Measurements from ENCODE around the gene PIGT. TPM values are rescaled to one million over a fixed set of nuclear protein-coding genes. Genes with fewer than 3 reads are reported as not detected.

Gene PIGT
- polyA plus RNA-seq, 3 donors: 49.2 to 87.6 (median 59.7) TPM

- Histone ChIP-seq H3K9ac (ENCODE audit: insufficient read depth, low read length, poor library complexity, severe bottlenecking) (no peak overlapping the region), H3K4me3 (replicated peaks in 1 of 3; ENCODE audit: low read depth in 2 of 3, low read length in 3 of 3) (no peak overlapping the region), H3K4me2 (replicated peaks; ENCODE audit: extremely low read depth, low read length, poor library complexity, severe bottlenecking) (no peak overlapping the region), H3K4me1 (ENCODE audit: control insufficient read depth in 1 of 2, insufficient read depth in 2 of 2, low read length in 2 of 2) (no peaks in the 10 kb centered on the region), H3K27ac (ENCODE audit: low read depth in 1 of 2, low read length in 2 of 2) (no peak overlapping the region), H4K20me1 (ENCODE audit: insufficient read depth, low read length) (no peaks in the 10 kb centered on the region), H3K79me2 (ENCODE audit: insufficient read depth, low read length) (no peaks in the 10 kb centered on the region), H3K36me3 (replicated peaks in 1 of 2; ENCODE audit: control insufficient read depth in 1 of 2, insufficient read depth in 2 of 2, low read length in 2 of 2) (no peaks in the 10 kb centered on the region), H2AFZ (ENCODE audit: insufficient read depth, low read depth, low read length, poor library complexity, severe bottlenecking) (no peak overlapping the region), H3K9me3 (replicated peaks in 1 of 2; ENCODE audit: control insufficient read depth in 1 of 2, insufficient read depth in 1 of 2, low read length in 2 of 2) (no peaks in the 10 kb centered on the region), H3K27me3 (ENCODE audit: control insufficient read depth in 2 of 2, insufficient read depth in 2 of 2, low read length in 2 of 2) (no peaks in the 10 kb centered on the region)
- TF ChIP-seq, protein P1, sequence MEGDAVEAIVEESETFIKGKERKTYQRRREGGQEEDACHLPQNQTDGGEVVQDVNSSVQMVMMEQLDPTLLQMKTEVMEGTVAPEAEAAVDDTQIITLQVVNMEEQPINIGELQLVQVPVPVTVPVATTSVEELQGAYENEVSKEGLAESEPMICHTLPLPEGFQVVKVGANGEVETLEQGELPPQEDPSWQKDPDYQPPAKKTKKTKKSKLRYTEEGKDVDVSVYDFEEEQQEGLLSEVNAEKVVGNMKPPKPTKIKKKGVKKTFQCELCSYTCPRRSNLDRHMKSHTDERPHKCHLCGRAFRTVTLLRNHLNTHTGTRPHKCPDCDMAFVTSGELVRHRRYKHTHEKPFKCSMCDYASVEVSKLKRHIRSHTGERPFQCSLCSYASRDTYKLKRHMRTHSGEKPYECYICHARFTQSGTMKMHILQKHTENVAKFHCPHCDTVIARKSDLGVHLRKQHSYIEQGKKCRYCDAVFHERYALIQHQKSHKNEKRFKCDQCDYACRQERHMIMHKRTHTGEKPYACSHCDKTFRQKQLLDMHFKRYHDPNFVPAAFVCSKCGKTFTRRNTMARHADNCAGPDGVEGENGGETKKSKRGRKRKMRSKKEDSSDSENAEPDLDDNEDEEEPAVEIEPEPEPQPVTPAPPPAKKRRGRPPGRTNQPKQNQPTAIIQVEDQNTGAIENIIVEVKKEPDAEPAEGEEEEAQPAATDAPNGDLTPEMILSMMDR (IDR thresholded peaks at IDR 0.05): no peak
- Mint-ChIP-seq H3K36me3 (no peaks in the 10 kb centered on the region), H3K4me3 (no peak overlapping the region), H3K27me3 (ENCODE audit: low read depth in 3 of 3) (peaks cover 2 to 10% (median 3%) of the 10 kb centered on the region in 3 donors), H3K27ac (no peak overlapping the region), H3K4me1 (peaks cover 2% of the 10 kb centered on the region), H3K9me3 (peaks cover 0 to 1% (median 0%) of the 10 kb centered on the region in 7 donors)
- DNase-seq: no peak
- no CpG with 5 or more reads among the region's 3 CpGs for WGBS (ENCODE audit: insufficient coverage)
- intact Hi-C loops (cut with micrococcal nuclease): no loop called here
Measured at GRCh38 chr20:45392733-45393132, 23.2 kb upstream of the PIGT start.

DNA sequence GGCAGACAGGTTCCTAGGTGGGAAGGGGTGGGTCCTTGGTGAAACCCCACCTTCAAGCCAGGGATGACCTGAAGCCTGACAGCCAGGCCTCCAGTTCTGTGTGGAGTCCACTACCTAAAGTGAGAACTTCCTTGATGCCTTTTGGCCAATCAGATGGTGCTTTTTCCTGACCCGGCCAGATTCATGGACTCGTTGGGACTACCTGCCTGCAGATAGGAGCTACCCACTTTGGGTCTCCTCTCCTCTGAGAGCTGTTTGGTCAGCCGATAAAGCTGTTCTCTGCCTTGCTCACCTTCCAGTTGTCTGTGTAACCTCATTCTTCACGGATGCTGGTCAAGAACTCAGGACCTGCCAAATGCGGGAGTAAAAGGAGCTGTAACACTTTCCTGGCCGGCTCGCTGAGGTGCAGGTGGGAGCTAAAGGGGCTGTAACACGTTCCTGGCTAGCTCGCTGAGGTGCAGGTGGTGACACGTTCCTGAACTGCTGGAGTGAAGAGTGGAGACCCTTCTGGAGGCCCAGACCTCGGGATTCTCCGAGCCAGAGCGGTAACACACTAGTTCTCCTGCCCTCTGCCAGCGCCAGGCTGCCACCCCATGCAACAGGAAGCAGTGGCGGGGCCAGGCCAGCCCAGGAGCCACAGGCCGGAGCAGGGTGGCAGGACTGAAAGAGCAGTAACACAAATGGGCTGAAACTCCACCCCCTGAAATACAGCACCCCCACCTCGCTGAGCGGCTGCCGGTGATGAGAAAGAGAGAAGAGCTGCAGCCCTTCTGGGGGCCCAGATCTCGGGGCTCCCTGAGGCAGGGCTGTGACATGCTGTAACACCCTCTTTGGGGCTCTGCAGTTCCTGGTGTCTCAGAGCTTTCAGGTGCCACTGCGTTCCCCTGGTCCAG is 21.5 kb upstream of the PIGT start:
- no peak overlapping the region for H3K4me3 Mint-ChIP-seq
- H3K27ac ChIP-seq (ENCODE audit: low read depth in 1 of 2, low read length in 2 of 2): no peak overlapping the region
- DNase-seq: no peak
- H3K36me3 ChIP-seq (replicated peaks in 1 of 2; ENCODE audit: control insufficient read depth in 1 of 2, insufficient read depth in 2 of 2, low read length in 2 of 2): no peaks in the 10 kb centered on the region
- H4K20me1 ChIP-seq (ENCODE audit: insufficient read depth, low read length): no peaks in the 10 kb centered on the region
- H3K27ac Mint-ChIP-seq: no peak overlapping the region
- H3K27me3 Mint-ChIP-seq (ENCODE audit: low read depth in 3 of 3): peaks cover 0 to 10% (median 2%) of the 10 kb centered on the region in 3 donors
- peaks cover 2% of the 10 kb centered on the region for H3K4me1 Mint-ChIP-seq
- H3K4me2 ChIP-seq (replicated peaks; ENCODE audit: extremely low read depth, low read length, poor library complexity, severe bottlenecking): no peak overlapping the region
- no peaks in the 10 kb centered on the region for H3K4me1 ChIP-seq (ENCODE audit: control insufficient read depth in 1 of 2, insufficient read depth in 2 of 2, low read length in 2 of 2)
- H3K9me3 Mint-ChIP-seq: peaks cover 2 to 5% (median 3%) of the 10 kb centered on the region in 7 donors
- TF ChIP-seq, protein P1 (IDR thresholded peaks at IDR 0.05): no peak
- 88% methylated on average over 17 of the region's 21 CpGs for WGBS (ENCODE audit: insufficient coverage)
- peaks cover 1 to 2% of the 10 kb centered on the region in 2 donors for H3K9me3 ChIP-seq (replicated peaks in 1 of 2; ENCODE audit: control insufficient read depth in 1 of 2, insufficient read depth in 1 of 2, low read length in 2 of 2)
- intact Hi-C loops (cut with micrococcal nuclease): no loop called here
- no peak overlapping the region for H3K4me3 ChIP-seq (replicated peaks in 1 of 3; ENCODE audit: low read depth in 2 of 3, low read length in 3 of 3)
- H2AFZ ChIP-seq (ENCODE audit: insufficient read depth, low read depth, low read length, poor library complexity, severe bottlenecking): no peak overlapping the region
- H3K79me2 ChIP-seq (ENCODE audit: insufficient read depth, low read length): no peaks in the 10 kb centered on the region
- H3K27me3 ChIP-seq (ENCODE audit: control insufficient read depth in 2 of 2, insufficient read depth in 2 of 2, low read length in 2 of 2): no peaks in the 10 kb centered on the region
- no peaks in the 10 kb centered on the region for H3K36me3 Mint-ChIP-seq
- no peak overlapping the region for H3K9ac ChIP-seq (ENCODE audit: insufficient read depth, low read length, poor library complexity, severe bottlenecking)
